HG03060 (cell line): ENCODE results near the gene ZBTB46.

Source experiments
- ATAC-seq: cut with Tn5 transposase; IDR thresholded peaks from one replicate; pipeline ENCODE4 v1.9.1; 2021; ENCODE audit warnings: low read depth, moderate number of reproducible peaks; ENCODE audit not compliant: unreplicated experiment

ZBTB46 gene

DNA sequence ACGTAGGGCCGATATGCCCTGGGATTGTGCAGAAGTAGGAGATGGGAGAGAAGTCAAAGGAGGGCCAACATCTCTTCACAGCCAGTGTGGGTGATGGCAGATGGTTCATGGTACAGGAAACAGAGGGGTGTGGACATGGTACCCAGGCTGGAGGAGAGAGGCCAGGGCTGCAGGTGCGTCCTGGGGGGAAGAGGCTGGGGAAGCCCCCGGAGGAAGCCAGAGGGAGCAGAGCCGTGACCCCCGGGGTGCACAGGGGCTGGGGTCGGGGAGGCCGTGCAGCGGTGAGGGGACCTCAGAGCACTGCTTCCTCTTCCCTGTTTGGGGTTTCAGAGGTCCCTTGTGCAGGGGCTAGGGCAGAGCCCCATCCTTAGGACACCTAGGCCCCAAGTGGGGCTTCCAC is 11.2 kb upstream of the ZBTB46 start:
- no peak for ATAC-seq

- no peak for ATAC-seq
Observed at GRCh38 chr20:63840405-63840828, 9.4 kb upstream of the ZBTB46 start.

DNA sequence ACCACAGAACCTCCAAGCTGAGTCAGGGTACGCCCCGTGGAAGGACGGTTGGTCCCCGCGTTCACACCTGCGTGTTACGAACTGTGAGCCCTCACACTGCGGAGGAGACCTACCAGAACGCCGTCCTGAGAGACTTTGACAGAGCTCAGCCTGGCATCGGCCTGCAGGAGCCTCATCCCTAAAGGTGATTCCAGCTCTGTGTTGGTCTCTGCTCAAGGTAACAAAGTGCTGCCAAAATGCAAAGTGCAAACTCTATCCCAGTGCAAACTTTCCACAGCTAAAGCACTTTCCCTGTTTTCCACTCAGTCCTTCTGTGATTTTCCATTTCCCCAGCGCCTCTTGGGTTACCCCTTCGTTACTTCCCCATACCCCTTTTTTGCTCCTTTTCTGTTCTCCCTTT is 8.6 kb upstream of the ZBTB46 start:
- no peak for ATAC-seq

DNA sequence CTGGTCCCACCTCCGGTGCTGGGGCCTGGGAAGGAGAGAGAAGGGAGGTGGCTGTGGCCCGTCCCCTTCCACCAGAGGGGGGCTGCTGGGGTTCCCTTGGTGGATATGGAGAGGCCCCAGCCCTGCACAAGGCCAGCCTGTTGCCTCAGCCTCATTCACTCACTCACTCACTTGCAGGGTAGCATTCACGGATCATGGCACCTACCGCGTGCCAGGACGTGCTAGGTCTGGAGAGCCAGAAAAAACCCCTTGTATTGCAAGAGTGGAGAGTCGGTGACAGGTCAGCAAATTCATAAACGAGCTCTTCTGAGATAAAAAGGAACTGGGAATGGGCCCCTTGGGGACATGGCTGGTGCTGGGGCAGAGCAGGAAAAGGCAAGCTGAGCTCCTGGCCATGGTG is 6.4 kb upstream of the ZBTB46 start:
- ATAC-seq: no peak

GRCh38 chr20:63836458-63837344 is 5.6 kb upstream of the ZBTB46 start:
- ATAC-seq: no peak

DNA sequence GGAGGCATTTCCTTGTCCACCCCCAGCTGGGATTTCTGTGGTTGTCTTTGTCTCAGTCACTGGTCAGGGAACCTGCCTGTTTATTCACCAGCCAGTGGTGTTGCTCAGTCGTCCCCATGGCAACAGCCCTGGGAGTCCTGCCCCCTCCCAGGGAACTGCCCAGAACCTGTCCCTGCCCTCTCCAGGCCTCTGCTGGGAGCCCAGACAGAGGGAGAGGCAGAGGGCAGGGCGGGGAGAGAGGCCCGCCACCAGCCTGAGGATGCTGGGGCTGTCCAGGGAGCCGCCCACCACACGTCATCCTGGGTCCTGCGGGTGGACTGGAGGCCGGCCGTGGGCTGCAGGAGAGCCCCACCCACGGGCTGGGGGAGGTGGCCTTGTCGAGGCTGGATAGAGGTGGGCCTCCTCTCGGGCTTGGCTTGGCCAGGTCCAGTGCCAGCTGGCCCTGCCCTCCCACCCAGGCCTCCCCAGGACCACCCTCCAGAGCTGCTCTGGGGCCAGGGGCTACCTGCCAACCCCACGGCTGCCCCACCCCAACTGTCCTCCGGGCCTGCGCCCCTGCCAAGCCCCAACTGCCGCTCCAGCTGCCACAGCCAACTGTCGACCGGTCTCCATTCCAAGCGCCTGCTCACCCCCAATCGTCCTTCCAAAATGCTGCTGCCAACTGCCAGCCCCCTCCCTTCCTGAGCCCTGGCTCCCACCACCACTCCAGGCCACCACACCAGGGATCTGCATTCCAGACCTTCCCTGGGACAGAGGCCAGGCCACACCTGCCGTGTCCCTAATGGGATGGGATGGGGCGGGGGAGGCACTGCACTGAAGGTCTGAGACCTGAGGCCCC is 4.2 kb upstream of the ZBTB46 start:
- no peak for ATAC-seq

GRCh38 chr20:63834491-63834880 is 3.4 kb upstream of the ZBTB46 start:
- ATAC-seq: no peak

GRCh38 chr20:63833776-63834490 is 2.9 kb upstream of the ZBTB46 start:
- ATAC-seq: no peak

DNA sequence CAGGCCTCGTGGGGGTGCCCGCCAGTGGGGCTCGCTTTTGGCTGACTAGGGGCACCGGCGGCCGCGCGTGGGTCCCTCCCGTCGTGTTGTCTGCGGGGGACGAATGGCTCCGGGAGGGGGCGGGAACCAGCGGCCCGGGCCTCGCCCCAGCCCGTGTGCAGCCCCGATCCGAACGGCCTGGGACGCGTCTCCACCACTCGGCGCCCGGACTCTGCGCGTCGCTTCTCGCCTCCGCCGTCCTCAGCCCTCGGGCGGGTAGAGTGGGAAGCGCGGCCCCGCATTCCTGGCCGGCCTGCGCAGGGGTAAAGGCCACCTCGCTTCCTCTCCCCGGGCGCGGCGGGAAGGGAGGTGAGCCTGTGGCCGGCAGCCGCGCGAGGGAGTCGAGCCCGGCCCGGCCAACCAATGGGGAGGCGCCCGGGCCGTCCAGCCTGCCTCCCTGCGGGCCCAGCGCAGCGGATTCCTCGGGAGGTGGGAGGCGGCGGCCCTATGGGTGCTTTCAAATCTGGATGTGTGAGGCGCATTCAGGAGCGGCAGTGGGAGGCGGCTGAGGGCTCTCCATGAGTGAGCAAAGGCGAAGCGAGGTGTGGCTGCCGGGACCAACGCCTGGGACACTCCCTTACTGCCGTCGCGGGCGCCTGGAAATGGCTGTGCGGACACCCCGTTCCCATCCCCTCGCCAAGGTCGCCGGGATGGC is 1.1 kb upstream of the ZBTB46 start:
- no peak for ATAC-seq

- no peak for ATAC-seq
Observed at GRCh38 chr20:63831646-63831992, 555 bp upstream of the ZBTB46 start.

DNA sequence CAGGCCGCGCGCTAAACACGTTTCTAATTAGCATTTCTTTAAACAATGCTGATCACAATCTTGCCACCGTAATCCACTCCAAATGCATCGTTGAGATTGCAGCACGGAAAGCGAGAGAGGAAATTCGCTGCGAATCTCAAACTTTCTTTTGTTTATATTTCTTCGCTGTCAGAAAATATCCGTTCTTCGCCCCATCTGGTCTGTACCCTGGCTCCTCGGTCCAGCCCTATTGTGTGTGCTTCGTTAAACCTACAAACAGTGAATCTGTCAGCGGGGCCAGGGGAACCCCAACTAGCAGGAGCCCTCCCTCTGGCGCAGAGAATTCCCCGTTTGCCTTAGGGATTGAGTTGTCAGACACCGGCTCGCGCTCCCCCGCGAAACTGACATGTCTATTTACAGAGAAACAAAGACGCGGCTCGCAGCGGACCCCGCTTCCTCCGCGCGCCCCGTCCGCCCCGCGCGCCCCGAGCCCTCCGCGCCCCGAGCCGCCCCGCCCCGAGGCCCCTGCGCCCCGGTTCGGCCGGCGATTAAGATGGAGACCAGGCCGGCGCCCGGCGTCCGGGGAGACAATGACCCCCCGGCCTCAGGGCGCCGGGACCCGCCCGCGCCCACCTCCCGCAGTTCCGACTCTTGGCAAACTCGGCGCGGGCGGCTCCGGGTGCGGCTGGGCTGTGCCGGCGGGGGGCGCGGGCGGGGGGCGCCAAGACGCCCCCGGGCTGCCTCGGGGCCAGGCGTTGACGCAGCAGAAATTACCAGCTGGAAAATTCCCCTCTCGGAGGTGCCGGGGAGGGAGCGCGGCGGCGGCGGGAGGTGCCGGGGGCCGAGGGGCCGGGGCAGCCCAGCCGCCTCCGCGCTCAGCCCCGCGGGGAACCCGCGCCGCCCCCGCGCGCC is 874 bp downstream of the ZBTB46 start:
- ATAC-seq: no peak

GRCh38 chr20:63829603-63829944 is 1.5 kb downstream of the ZBTB46 start:
- no peak for ATAC-seq

DNA sequence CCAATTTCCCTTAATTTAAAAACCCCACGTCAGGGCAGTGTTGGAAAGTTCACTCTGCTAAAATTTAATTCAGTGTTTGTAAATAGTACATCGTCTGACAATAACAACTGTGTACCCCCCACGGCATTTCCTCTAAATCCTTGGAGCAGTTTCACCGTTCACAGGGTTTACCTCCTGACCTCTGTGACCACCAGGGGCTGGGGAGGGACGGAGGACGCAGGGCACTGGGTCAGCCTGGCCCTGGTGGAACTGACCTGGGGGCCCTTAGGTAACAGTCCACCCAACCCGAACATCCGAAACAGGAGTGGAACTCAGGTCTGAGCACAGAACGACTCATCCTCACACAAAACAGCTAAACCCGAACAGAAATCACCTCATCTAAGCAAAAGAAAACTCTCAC is 2.1 kb downstream of the ZBTB46 start:
- no peak for ATAC-seq

GRCh38 chr20:63828545-63828944 is 2.5 kb downstream of the ZBTB46 start:
- ATAC-seq: no peak

DNA sequence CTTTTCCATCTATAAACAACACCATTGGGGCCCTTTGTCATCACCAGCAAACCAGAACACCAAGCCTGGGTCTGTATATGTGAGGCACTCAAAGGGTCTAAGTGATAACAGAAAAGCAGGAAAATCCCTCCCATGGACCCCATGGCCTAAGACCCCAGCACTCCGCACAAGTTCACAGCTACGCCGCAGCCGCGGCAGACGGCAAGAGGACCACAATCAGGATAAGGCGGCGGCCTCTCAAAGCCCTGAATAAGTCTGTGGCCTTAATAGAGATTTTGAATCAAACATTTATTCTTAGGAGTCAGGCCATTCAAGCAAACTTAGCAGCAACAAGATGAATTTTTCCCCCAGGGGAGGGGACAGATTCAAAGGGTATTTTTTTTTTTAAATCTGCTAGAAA is 2.9 kb downstream of the ZBTB46 start:
- no peak for ATAC-seq

DNA sequence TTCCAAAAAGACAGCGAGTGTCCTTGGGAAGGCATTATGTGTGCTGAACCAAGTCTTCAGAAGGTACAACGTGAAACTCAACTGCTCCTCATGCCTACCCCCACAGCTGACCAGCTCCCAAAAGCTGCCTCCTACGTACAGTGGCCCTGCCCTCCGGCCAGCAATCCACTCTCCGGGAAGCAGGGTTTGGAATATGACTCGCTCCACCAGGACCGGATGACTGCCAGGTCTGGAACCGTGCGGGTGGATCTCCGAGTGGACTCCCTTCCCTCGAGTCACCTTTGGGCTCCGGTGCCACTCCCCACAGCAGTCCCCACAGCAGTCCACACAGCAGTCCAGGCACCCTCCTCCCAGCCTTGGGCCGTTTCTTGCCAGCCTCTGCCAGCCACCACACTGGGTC is 4.3 kb downstream of the ZBTB46 start:
- no peak for ATAC-seq

GRCh38 chr20:63825331-63826118 is 5.5 kb downstream of the ZBTB46 start:
- no peak for ATAC-seq

- no peak for ATAC-seq
Observed at GRCh38 chr20:63823691-63824311, 7.3 kb downstream of the ZBTB46 start.
